ENCODE measurements around the gene CD34. TPM values are rescaled to one million over a fixed set of nuclear protein-coding genes. Genes with fewer than 3 reads are reported as not detected.
"Not testable (repeated sequence)": the region's sequence is repeated elsewhere in the genome, so short reads cannot be mapped to it uniquely, and the experiment has no call there.

Gene CD34, protein sequence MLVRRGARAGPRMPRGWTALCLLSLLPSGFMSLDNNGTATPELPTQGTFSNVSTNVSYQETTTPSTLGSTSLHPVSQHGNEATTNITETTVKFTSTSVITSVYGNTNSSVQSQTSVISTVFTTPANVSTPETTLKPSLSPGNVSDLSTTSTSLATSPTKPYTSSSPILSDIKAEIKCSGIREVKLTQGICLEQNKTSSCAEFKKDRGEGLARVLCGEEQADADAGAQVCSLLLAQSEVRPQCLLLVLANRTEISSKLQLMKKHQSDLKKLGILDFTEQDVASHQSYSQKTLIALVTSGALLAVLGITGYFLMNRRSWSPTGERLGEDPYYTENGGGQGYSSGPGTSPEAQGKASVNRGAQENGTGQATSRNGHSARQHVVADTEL
- total RNA-seq (2014; rRNA removed; shearing (Covaris generic)), result 0.20 TPM in 1 of 2 replicates, not detected in the other
- 0.15 and 0.16 TPM in 2 replicates for polyA plus RNA-seq (2015; cell fraction: cytosol; rRNA removed)
- 0.18 and 0.29 TPM in 2 replicates for polyA plus RNA-seq (2015; cell fraction: nucleus; rRNA removed)

DNA sequence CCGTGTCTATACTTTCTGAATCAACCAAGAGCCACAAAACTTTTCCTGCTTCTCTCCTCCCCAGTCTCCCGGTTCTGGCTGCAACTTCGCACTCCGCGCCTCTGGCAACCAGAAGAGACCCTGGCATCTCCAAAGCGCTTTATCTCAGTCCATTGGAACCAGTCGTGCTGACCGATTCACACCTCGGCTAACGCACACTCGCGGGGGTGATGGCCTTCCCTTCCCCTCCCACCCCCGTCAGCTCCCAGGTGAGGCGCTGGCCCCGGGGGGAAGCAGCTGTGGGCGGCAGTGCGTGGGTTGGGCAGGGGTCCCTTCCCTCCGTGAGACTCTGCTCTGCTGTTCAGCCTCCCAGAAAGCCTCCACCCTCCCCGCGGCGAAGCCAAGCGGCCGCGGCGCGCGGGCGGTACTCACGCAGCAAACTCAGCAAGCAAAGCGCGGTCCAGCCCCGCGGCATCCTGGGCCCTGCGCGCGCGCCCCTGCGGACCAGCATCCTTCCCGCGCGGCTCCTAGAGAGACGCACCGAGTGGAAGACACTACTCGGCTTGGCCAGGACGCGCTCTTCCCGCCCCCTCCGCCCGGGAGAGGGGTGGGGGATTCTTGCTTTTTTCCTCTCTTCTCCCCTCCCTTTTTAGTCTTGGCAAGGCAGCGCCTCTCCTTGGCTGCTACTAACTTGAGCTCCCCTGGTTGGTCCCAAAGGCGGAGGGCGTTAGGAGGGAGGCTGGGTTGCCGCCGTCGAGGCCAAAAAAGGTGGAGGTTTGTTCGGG lies at the start of gene CD34:
Gene CD34, minus strand, starts transcription at position 535 of the 764 bp plus-strand sequence. Its CDS starts 45 bp downstream, at position 490.
- no peak for DNase-seq (ENCODE audit: low read depth)

DNA sequence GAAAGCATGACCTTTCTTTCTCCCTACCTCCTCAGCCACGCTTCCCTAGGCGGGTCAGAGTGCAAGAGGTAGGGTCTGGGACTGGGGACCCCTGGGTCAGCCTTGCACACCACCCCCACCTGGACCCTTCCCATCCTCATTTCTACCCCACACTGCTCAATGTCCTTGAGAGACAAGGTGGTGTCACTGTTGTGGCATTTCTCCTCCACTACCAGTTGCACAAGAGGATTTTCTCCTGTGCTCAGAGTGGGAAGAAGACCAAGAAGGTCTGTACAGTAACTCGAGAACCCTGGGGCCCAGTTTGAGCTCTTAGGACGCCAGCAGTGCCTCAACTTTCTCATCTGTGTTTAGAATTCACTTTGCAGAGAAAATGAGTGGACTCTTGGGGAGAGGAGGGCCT lies 49.4 kb upstream of the CD34 start:
- DNase-seq (ENCODE audit: low read depth), result no peak

DNA sequence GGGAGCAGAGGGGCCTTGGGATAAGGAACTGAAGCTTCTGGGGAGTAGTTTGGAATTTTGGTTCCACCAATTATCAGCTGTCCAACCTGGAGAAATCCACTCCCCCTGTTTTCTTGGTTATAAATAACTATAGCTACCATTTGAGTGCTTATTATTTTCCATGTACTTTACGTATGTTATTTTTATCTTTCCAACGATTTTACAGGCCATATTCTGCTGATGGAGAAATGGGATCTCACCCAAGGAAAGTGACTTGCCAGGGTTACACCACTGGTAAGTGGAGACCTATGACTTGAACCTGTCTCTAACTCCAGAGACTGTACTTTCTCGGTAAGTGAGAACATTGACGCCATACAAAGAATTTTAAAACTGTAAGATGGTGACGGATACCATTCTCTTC lies 49.0 kb upstream of the CD34 start:
- no peak for DNase-seq (ENCODE audit: low read depth)

DNA sequence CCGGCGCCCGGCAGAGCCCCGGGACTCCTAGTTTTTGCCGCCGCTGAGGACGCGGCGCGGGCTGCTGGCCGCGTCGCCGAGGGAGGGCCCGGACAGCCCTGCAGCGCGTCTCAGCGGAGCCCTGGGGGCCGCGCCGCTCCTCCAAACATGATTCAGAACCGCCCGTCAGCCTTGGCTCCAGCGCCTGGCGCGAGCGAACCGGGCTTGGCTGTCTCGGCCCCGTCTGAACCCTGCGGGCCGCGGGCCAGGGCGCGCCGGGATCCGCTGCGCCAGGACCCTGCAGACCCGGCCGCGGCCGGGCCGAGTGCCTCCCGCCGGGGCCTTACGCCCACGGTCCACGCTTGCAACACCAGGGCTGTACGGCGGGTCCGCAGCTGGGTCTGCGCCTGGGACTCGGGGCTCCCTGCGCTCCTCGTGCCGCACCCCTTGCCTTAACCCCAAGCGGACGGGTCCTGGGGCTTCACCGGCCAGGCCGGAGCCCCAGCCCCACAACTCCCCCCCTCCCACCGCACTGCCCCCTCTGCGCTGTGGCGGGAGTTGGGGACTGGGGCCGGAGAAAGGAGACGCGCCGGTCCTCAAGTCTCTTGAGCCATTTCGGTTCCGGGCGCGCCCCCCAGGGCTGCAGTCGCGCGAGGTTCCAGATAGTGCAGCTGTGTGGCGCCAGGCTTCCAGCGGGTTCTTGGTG lies 48.4 kb upstream of the CD34 start:
- DNase-seq (ENCODE audit: low read depth), result no peak

DNA sequence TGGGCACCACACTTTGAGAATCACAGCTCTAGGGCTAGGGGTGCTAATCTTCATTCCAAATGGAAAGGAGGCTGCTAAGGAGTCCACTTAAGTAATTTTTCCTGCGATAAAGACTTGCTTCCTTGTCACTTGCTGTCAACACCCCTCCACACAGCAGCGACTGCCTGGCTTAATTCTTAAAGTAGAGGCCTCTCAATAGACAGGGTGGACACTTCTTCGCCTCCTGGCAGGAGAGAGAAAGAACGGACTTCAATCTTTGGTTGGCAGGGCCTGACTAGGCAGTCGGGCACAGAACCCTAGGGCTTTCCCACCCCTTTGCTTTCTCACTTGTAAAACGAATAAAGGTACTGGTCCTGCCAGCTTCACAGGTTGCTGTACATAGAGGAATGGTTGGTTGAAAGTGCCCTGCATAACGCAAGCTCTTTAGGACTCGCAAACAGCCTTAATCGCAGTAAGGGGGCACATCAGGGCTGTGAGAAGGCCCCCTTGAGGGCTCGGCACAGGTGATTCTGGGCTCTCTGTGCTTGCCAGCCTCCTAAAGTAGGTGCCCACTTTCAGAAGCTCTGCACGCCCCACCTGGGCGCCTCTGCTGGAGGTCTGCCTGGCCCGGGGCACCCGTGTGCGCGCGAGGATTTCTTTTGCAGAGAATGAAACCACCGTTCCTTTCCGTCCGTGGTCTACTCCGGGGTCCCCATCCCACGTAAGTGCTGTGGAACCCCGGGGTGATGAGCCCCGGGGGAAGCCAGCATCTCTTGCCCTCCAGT lies 47.6 kb upstream of the CD34 start:
- no peak for DNase-seq (ENCODE audit: low read depth)

DNA sequence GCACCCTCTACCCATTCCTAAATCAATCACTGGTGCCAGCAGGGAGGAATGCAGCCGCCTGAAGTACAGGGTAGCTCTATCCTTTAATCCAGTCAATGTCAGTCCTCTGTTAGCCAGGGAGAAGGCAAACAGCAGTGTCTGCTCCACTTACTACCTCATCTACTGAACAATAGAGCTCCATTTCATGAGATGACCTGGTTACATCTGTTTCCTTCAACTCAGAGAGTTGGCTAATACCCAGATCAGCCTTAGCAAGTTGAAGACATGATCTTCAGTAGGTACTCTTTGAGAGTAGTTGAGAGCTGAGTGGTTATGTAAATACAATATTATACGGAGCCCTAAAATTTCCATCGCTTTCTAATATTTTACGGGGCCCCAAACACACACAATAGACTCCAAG lies 46.1 kb upstream of the CD34 start:
- DNase-seq (ENCODE audit: low read depth), result no peak

DNA sequence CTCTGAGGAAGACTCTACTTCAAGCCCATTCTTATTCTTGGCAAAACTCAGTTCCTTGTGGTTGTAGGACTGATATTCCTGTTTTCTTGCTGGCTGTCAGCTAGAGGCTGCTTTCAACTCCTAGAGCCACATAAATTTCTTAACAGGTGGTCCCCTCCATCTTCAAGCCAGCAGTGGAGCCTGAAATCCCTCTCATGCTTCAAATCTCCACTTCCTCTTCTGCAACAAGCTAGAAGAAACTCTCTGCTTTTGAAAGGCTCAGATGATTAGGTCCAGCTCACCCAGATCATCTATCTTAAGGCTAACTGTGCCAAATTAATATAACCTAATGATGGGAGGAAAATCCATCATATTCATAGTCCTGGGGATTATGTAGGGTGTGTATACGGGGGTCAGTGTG lies 43.2 kb upstream of the CD34 start:
- no peak for DNase-seq (ENCODE audit: low read depth)

DNA sequence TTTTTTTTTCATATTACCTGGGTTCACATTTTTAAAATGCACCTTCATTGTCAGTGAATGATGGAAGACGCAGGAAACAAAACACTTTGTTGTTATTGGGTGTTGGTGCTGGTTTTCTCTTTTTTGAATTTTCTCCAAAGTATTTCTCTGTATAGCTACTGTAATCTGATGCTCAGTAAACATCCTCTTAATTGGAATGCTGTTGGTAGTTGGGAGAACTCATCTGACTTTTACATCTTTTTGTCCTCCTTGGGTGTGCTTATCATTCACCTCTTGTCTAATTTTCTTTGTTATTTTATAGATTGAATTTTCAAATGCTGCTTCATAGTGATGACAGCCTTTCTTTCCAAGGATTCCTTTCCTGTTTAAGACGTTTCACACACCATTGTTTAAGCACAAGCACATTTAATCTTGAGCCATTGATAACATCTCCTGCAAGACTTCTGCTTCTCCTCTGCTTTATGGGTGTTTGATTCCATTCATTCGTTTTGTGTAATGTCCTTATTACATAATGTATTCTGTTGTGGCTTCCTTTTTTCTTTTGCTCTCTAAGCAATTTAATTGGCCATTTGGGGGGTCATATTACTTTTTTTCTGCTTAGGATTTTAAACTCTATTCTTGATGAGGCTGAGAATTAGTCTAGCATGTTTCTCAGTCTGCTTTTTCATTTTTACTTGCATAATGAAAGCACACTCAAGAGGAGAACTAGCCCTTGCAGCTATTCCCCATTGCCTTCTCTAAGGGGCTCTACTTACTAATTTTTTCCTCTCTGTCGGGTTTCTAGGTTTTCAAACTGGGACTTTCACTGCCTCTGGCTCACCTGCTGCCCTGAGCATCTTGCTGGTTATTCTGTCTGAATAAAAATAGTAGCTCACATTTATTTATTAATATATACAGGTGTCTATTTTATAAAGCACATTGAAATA lies 42.0 kb upstream of the CD34 start:
- no peak for DNase-seq (ENCODE audit: low read depth)

DNA sequence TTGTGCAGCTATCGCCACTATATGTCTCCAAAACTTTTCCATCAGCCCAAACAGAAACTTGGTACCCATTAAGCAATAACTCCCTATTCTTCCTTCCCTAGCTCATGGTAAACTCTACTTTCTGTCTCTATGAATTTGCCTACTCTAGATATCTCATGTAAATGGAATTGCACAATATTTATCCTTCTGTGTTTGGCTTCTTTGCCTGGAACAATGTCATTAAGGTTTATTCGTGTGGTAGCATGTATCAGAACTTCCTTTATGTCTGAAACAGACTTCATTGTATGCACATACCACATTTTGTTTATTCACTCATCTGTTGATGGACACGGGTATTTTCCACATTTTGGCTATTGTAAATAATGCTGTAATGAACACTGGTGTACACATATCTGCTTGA lies 40.7 kb upstream of the CD34 start:
- no peak for DNase-seq (ENCODE audit: low read depth)

DNA sequence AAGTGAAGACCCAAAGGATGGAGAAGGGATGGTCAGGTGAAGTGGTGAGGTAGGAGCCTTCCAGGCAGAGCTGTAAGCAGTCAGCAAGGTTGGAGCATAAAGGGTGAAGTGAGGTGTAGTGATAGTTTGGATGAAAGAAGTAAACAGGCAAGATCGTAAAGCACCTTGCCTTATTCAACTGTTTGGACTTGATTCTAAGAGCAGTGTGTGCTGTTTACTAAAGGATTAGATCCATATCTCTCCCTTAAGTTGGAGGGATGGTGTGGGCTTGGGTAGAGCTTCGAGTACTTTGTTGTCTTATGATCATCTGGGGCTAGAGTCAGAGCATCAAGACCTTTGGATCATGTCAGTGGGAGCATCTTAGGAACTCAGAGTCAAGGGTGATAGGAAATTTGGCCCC lies 39.8 kb upstream of the CD34 start:
- no peak for DNase-seq (ENCODE audit: low read depth)

DNA sequence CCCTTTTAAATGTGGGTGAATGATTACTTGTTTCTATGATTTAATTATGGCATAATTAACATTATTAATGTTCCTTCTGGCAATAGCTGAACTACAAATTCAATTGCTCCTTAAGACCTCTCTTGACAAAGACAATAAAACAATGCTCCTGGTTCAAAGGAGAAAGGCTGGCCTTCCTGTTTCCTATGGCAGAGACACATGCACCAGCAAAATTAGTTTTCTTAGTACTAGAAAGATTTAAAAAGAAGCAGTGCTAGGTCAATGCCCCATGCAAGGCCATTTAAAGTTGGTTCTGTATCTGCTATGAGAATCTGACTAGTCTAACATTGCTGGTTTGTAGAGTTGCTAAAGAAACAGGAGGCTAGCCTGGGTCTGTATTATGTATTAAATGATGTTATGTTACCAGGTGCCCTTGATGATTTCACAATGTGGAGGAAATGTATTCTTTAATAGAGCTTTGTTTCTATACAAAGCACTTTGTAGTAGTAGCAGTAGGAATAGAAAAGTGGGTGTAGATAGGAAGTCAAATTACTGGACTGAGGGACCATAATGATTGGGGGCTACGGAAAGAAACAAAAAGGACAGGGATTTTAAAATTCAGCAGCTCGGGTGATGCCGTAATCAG lies 38.8 kb upstream of the CD34 start:
- DNase-seq (ENCODE audit: low read depth), result no peak

DNA sequence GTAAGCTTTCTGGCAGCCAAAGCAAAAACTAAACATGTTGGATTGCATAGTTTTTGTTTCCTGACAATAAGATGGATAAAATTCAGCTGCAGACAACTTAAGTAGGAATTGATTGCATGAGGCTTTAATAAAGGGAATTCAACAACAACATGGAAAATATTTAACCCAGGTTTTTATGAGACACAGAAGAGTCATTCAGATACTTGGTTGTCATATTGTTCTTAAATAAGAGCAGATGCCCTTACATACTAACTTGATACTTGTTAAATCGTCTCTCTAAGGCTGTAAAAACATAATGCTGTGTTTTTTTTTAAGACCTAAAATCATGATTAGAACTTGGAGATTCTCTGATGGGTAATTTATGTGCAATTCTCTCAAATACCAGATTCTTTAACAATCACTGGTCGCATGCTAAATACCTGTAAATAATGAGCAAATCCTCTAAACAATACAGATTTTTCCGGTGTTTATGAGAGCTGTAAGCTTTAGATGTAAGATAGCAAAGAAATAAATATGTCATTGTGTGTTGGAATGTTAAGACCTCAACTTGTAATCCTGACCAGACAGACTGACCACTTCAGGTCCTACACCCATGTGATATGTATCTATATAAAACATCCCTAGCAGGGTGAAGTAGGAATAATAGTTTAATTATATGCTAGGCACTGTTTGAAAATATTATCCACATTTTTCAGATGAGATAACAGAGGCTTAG lies 37.8 kb upstream of the CD34 start:
- no peak for DNase-seq (ENCODE audit: low read depth)

DNA sequence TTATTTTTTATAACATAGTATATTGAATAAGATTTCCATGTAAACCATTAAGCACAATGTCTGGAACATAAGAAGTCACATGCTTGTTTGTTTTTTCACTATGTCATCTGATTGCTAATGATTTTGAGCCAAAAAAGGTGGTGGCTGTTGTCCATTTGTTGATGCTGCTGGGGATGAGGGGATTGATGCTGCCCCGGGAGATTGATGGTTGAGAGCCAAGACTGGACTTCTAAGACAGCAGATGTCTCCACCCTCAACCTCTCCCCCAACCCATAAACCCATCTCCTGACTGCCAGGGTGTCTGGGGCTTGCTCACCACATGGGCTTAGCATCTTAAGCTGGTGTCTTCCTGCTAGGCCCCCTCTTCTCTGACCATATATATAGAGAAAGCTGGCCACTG lies 35.8 kb upstream of the CD34 start:
- no peak for DNase-seq (ENCODE audit: low read depth)

DNA sequence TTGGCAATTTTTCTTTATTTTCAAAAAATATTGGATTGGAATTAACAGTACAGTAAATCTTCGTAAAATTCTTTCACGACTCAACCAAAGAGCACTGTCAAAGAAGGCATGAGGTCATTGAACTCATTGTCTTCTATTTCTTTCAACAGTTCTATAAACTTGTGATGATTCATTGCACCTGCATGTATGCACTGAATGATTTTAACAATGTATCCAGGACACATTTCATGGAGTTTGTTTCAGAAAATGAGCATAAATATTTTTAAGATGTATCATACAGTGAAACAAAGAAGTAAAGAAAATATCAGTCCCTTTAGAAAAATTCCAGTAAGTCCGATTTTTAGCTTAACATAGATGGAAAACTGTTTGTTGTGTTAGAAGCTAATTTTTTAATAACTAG lies 33.6 kb upstream of the CD34 start:
- DNase-seq (ENCODE audit: low read depth), result peak; percentile 62

DNA sequence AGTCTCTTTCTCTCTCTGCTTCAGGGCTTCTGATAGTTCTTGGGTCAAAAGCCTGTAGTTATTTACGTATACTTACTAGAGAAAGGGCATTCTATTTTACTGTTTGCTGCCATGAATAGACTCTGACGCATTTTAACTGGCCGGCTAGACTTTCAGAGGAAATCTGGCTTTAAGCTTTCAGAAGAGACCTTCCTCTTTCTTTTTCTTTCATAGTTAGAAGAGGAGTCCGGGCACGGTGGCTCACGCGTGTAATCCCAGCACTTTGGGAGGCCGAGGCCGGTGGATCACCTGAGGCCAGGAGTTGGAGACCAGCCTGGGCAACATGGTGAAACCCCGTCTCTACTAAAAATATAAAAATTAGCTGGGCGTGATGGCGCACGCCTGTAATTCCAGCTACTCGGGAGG lies 31.4 kb upstream of the CD34 start:
- not testable (repeated sequence) for DNase-seq (ENCODE audit: low read depth)

DNA sequence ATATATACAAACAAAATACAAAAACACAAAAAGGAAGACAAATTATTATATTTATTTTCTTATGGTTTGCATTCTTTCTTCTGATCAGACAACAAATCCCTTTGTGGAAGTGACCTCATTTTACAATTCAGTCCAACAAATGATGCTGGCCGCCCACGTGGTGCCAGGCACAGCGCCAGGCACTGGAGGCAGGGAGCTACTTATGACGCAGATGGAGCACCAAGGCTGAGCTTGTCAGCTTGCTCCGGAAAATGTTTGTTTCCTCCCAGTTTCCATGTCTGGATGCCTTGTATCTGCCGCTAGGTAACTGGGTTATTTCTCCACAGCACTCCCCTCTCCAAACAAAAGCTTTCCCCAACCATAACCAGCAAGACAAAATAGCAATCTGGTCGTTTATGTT lies 30.7 kb upstream of the CD34 start:
- DNase-seq (ENCODE audit: low read depth), result no peak

DNA sequence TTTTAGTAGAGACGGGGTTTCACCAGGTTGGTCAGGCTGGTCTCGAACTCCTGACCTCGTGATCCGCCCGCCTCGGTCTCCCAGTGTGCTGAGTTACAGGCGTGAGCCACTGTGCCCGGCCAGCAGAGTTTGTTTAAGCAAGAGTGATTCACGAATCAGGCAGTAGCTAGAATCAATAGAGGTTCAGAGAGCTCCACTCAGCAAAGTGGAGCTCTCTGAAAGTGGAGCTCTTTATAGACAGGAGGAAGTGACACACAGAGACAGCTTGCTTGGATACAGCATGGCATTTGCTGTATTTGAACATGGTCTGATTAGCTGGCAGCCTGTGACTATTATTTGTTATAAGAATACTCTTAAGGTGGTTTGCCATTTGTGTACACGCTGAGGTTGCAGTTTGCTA lies 27.1 kb upstream of the CD34 start:
- DNase-seq (ENCODE audit: low read depth), result peak; percentile 90

DNA sequence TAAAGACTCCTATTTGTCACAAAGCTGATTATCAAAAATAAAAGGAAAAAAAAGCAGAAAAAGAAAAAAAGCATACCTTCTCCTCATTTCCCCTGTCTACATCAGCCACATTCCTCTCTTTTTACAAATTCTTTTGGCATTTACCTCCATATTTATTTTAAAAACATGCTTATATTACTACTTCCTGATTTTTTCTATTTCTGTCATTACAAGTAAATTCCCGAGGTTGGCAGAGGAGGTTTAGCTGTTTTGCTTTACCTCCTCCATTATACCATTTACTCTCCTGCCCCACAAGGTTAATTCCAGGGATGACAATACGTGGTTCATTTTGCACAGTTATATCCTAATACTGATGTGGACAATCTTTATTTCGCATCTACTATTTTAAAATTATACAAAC lies 26.3 kb upstream of the CD34 start:
- DNase-seq (ENCODE audit: low read depth), result no peak

DNA sequence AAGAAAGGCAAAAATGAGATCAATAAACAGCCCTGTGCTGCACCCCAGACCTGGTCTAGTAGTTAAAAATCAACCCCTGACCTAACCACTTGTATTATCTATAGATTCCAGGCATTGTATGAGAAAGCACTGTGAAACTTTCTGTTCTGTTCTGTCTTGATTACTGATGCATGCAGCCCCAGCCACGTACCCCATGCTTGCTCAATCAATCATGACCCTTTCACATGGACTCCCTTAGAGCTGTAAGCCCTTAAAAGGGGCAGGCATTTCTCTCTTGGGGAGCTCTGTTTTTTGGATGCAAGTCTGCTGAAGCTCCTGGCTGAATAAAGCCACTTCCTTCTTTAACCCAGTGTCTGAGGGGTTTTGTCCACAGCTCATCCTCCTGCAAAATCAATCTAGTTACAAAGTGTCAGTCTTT lies 24.2 kb upstream of the CD34 start:
- no peak for DNase-seq (ENCODE audit: low read depth)
